PC-9 (cell line): ENCODE results near the gene CCNA2.

Source experiments
- CTCF ChIP-seq: fragments of 200-600 bp; sonication (generic); conservative IDR thresholded peaks from 2 replicates; pipeline ENCODE4 v1.6.1; 2017; ENCODE audit warnings: mixed run types, antibody characterized with exemption, mild to moderate bottlenecking, moderate library complexity
- EZH2 ChIP-seq: fragments of 200-600 bp; sonication (generic); IDR thresholded peaks from 2 replicates; pipeline ENCODE4 v1.8.0; 2017; ENCODE audit warnings: antibody characterized with exemption, low read depth

GRCh38 chr4:121792966-121793365 is 30.7 kb downstream of the CCNA2 start:
- TF ChIP-seq CTCF: no peak
- TF ChIP-seq EZH2: no peak
